Osteocyte (in vitro differentiated cells): ENCODE data around the gene GSDMA. TPM values are rescaled to one million over a fixed set of nuclear protein-coding genes. Genes with fewer than 3 reads are reported as not detected.

ENCODE experiments used
- DNase-seq: peaks from one replicate; pipeline ENCODE4 v3.0.0; 2021; ENCODE audit warnings: mixed read lengths; ENCODE audit not compliant: unreplicated experiment; ENCODE audit errors: extremely low spot score
- H3K27ac Mint-ChIP-seq: one replicate; pipeline ENCODE4 v1.8.0; 2021; ENCODE audit warnings: mild to moderate bottlenecking, mixed read lengths; ENCODE audit not compliant: unreplicated experiment
- H3K27me3 Mint-ChIP-seq: one replicate; pipeline ENCODE4 v1.8.0; 2021; ENCODE audit warnings: mixed read lengths; ENCODE audit not compliant: unreplicated experiment
- H3K36me3 Mint-ChIP-seq: one replicate; pipeline ENCODE4 v1.8.0; 2021; ENCODE audit warnings: mixed read lengths; ENCODE audit not compliant: unreplicated experiment
- H3K4me1 Mint-ChIP-seq: one replicate; pipeline ENCODE4 v1.8.0; 2021; ENCODE audit warnings: mixed read lengths; ENCODE audit not compliant: unreplicated experiment
- H3K4me3 Mint-ChIP-seq: one replicate; pipeline ENCODE4 v1.8.0; 2021; ENCODE audit warnings: mild to moderate bottlenecking, moderate library complexity, mixed read lengths; ENCODE audit not compliant: unreplicated experiment
- H3K9me3 Mint-ChIP-seq: one replicate; pipeline ENCODE4 v1.8.0; 2021; ENCODE audit warnings: mixed read lengths; ENCODE audit not compliant: unreplicated experiment
- CTCF ChIP-seq: fragments of 200-600 bp; sonication (generic); IDR thresholded peaks from 2 replicates; pipeline ENCODE4 v1.5.0; 2021; ENCODE audit warnings: antibody characterized with exemption, mild to moderate bottlenecking, moderate library complexity
- total RNA-seq: library from RNA; stranded (reverse); gene quantifications from 2 replicates; pipeline ENCODE4 v1.2.1, GENCODE V29; 2021

The GSDMA gene
- total RNA-seq, 1 donor from 2014 or later = not detected

GRCh38 chr17:39934324-39934723 lies 28.5 kb upstream of the GSDMA start:
- DNase-seq = no peak
- H3K4me3 Mint-ChIP-seq = no peak overlapping the region
- no peak for TF ChIP-seq CTCF
- no peaks in the 10 kb centered on the region for H3K9me3 Mint-ChIP-seq
- peaks cover 13% of the 10 kb centered on the region for H3K4me1 Mint-ChIP-seq
- H3K27ac Mint-ChIP-seq = no peak overlapping the region
- H3K36me3 Mint-ChIP-seq = no peaks in the 10 kb centered on the region
- no peaks in the 10 kb centered on the region for H3K27me3 Mint-ChIP-seq

- no peak for DNase-seq
- Mint-ChIP-seq H3K4me1 (peaks cover 9% of the 10 kb centered on the region), H3K36me3 (no peaks in the 10 kb centered on the region), H3K9me3 (no peaks in the 10 kb centered on the region), H3K4me3 (no peak overlapping the region), H3K27me3 (no peaks in the 10 kb centered on the region), H3K27ac (no peak overlapping the region)
- no peak for TF ChIP-seq CTCF
Measured at GRCh38 chr17:39935909-39936308, 26.9 kb upstream of the GSDMA start.

GRCh38 chr17:39937447-39937846 lies 25.4 kb upstream of the GSDMA start:
- Mint-ChIP-seq H3K9me3 (no peaks in the 10 kb centered on the region), H3K27ac (no peak overlapping the region), H3K4me1 (peaks cover 9% of the 10 kb centered on the region), H3K4me3 (no peak overlapping the region), H3K36me3 (no peaks in the 10 kb centered on the region), H3K27me3 (no peaks in the 10 kb centered on the region)
- TF ChIP-seq CTCF = no peak
- DNase-seq = no peak

GRCh38 chr17:39938140-39938869 lies 24.5 kb upstream of the GSDMA start:
- no peak for DNase-seq
- no peak for TF ChIP-seq CTCF
- Mint-ChIP-seq H3K27ac (no peak overlapping the region), H3K27me3 (no peaks in the 10 kb centered on the region), H3K9me3 (no peaks in the 10 kb centered on the region), H3K36me3 (no peaks in the 10 kb centered on the region), H3K4me1 (peaks cover 6% of the 10 kb centered on the region), H3K4me3 (no peak overlapping the region)

- Mint-ChIP-seq H3K27ac (no peak overlapping the region), H3K9me3 (no peaks in the 10 kb centered on the region), H3K4me3 (no peak overlapping the region), H3K4me1 (peaks cover 6% of the 10 kb centered on the region), H3K27me3 (no peaks in the 10 kb centered on the region), H3K36me3 (no peaks in the 10 kb centered on the region)
- DNase-seq = no peak
- no peak for TF ChIP-seq CTCF
Measured at GRCh38 chr17:39939106-39939505, 23.7 kb upstream of the GSDMA start.
